Left colon (tissue), 2 donors: ENCODE measurements around the gene RGS3. TPM values are rescaled to one million over a fixed set of nuclear protein-coding genes. Genes with fewer than 3 reads are reported as not detected.
A peak's percentile ranks its signal among the peaks of the same experiment; 100 is the strongest.

Experiments used
- ATAC-seq: fragments of 200-7000 bp; cut with Tn5 transposase; one replicate; pipeline ENCODE4 v1.9.1; 2020; ENCODE audit warnings: mild to moderate bottlenecking, moderate library complexity
- DNase-seq, 2 donors: peaks; one replicate each; pipeline ENCODE4 v3.0.0-alpha.2; 2020
- intact Hi-C, 2 donors: fragments of 100-400 bp; cut with DNase I in 1 of 2; cut with micrococcal nuclease in 1 of 2; formaldehyde crosslinking; loops; one replicate each; pipeline versions ENCODE4 v1.11.2 to v1.14.0; 2022; cut with DNase I, micrococcal nuclease
- total RNA-seq, 2 donors: library from RNA; stranded (reverse); fragmentation: NEBNext Ultra II Directional; extraction: Animal tissue kit (Norgen Biotek cat#: 25700); gene quantifications; one replicate each; pipeline ENCODE4 v1.2.1, GENCODE V29; 2021
- donor health status: DM: no; HTN: no; CAD: no.
- donor health status: DM: yes; HTN: yes; CAD: no.

RGS3 gene
- total RNA-seq, 2 donors from 2014 or later = 59.6 to 74.8 TPM

DNA sequence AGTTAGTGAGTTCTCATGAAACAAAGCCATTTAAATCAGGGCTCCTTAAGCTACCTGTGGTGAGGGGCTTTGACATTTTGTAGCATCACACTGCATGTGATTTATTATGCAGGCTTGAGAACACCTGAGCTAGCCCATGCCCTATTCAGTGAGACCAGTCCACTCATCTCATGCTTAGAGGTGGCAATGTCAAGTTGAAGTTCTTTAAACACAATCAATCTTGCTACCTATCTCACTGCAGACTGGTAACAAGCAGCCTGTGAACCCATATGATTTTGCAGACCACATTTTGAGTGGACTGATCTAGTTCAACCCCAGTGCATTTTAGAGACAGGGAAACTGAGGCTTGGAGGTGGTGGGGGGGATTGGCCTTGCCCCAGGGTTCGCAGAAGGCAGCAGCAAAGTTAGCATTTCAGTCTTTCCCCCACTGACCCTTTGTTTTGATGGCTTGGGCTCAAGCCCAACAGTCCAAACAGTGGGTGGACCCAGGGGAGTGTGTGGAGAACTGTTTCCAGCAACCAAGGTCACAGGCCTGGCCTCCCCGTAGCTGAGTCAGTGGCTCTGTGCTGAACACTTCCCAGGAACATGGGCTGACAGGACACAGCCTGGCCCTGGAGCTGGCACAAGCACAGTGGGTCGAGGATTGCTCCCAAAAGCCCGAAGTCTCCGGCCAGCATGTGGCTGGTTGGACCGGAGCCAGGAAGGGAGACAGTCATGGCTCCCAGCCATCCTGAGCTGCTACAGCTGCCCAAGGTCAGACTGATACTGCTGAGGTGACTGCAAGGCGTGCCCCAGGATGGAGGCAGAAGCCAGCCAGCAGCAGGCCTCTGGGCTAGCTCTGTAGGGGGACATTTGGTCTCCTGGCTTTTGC is 95.3 kb downstream of the RGS3 start:
- intact Hi-C loops = no loop called here
- ATAC-seq = peak; percentile 59
- peak; percentile 59 for DNase-seq

DNA sequence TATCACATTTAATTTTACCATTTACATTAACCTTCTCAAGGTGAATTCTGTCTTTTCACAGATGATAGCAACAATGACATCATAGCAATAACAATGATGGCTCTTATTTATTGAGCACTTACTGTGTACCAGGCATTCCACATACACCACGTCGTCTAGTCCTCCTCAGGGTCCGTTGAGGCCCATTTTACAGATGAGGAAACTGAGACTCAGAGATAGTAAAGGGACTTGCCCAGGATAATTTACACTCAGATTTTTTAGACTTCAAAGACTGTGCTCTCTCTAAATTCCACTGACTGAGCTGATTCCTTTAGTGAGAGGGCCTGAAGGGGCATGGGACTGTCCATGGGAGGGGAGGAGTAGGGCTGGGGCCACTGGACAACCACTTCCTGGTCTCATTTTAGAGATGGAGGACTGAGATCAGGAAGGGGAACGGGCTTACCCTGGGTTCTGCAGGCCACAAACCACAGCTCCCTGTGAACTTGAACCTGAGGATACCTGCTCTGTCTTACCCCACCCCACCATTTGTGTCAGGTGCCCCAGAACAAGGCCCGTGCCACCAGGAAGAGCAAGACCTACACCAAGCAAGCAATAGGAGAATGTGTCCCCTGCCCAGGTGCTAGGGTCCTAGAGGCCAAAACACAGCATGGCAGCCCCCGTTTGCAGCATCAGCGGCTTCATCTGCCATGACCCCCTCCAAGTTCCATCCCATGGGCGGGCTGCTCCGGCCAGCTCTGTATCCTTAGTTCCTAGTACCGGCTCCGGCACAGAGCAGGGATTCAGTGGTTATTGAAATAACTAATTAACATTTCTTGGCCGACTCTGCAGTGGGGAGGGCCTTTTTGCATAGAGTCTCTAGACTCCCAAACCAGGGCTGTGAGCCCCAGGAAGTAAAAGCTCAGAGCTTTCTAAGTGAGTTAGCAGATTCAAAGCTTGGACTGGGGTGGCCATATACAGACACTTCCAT is 96.6 kb downstream of the RGS3 start:
- ATAC-seq = no peak
- DNase-seq = peak; percentile 2 to 13
- intact Hi-C loops = no loop called here

DNA sequence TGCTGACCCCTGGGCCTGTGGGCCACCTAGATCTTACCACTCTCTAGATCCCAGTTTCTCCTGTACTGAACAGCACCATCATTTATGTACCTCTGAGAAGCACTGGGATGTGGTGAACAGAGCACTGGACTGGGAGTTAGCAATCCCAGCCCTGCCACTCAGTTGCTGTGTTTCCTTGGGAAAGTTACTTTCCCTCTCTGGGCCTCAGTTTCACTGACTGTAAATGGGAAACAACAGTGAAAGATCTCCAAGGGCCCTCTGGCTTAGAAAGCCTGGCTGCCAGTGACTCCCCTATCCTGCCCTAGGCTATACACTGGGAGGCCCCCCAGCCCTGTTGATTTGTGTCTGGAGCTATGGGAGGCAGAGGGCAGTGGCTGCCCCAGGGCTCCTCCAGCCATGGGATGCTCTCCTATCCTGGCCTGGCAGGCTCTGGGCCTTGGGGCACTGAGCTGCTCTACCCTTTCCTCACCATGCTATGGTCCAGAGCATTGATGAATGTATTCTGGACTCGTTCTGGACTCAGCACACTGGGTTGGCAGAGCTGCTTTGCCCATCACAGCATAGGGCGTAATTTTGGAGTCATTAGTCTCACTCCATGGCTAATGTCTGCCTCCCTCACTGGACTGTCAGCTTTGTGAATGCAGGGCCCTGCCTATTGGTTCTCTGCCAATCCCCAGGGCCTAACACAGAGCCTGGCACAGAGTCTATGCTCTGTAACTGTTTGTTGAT is 99.3 kb downstream of the RGS3 start:
- peak; percentile 7 to 21 for DNase-seq
- ATAC-seq = no peak
- intact Hi-C loops = no loop called here

DNA sequence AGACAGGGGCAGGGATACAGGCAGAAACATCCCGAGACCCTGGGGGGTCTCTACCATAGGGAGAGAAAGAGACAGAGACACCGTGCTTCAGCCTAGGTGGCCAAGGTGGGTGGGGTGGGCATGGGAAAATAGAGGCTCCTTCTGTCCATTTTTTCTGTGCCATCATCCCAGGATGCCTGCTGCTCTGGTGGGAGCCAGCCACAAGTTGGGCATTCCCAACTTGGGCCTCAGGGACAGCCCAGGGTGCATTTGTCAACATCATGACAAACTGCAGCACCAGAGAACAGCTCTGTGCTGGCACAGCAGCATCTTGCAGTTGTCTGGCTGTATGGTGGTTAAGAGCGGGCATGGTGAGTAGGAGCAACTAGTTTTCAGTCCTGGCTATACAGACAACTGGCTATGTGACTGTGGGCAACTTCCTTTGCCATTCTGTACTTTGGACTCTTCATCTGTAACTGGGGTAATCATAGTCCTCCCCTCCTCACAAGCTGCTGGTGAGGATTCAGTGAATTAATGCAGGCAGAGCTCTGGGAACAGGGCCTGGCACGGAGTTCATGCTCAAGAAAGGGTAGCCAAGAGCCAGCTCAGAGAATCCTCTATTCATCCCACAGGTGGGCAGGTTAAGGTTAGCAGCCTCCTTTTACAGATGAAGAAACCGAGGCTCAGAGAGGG is 100.4 kb downstream of the RGS3 start:
- intact Hi-C loops = no loop called here
- DNase-seq (peak; percentile 21 to 31), ATAC-seq (peak; percentile 56)

DNA sequence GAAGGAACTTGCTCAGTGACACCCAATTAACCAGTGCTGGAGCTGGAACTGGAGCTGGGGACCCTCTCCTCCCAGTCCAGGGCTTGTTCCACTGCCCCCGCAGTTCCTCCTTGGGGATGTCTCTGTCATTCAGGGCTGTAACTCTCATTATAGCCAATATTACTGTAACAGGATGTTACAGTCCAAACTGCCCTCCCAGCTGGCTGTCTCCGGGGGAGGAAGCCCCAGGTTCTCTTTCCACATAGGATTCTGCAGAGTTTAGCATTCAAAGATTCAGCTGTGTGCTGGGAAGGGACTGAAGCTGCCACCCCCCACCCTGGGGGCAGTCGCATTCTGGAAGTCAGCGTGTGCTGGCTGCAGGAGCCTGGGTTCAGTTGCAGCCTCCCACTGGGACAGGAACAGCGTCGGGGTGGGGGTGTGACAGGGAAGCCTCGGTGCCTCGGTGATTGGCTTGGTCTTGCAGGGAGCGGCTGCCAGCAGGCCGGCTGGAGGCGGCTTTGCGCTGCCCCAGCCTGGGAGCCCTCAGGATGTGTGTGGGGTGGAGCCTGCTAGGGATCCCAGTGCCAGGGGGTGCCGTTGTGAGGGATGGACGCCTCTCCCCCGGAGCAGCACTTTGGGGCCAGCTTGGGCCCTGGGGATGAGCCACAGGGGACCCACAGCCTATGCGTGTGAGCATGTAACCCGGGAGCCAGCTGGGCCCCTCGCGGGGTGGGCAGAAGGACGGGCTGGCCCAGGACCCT is 101.1 kb downstream of the RGS3 start:
- ATAC-seq (peak; percentile 89), DNase-seq (peak; percentile 82 to 89)
- intact Hi-C loops = no loop called here

DNA sequence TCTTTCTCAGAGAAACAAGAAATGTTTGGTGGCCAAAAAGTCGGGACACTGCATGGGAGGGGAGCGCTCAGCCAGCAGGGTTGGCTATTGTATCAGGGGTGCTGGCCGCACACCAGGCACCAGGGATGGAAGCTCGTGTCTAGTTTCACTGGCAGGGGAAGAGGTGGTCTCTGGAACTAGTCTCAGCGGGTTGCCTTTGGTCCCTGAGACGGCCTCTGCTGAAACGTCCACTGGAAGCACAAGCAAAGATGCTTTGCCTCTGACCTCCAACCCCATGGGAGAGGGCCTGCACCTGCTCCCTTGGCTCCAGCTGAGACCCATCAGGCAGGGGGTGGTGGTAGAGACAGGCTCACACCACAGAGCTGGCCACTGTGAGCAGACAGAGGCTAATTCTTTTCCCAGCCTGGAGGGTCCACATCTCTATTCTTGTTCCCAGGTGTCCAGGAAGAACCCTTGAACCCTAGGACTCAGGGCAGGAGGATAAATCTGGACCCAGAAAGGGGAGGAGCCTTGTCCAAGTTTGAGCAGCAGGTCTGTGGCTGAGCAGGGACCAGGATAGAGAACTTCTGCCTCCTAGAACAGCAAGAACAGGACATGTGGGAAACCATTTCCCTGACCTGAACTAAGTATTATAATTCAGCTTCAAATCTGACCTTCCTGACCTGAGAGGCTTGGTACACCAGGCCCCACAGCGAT is 102.6 kb downstream of the RGS3 start:
- DNase-seq = peak in 1 of 2 donors; percentile 23
- ATAC-seq = no peak
- intact Hi-C loops = no loop called here

DNA sequence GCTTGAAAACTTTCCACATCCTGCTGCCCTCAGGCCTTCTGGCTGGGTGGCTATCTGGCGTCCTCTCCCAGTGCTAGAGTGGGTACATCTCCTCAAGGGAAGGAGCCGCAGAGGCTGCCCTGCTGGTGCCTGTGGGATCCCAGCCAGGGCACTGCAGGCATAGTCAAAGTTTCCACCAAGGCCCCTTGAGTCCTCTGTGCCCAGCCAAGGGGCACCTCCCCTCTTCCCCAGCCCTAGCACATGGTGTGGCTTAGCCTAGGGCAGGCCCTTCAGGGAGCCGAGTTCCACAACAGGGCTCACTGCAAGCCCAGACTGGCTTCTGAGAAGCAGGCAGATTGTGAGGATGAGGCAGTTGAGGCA is 103.2 kb downstream of the RGS3 start:
- peak in 1 of 2 donors; percentile 23 for DNase-seq
- intact Hi-C loops = no loop called here
- no peak for ATAC-seq

DNA sequence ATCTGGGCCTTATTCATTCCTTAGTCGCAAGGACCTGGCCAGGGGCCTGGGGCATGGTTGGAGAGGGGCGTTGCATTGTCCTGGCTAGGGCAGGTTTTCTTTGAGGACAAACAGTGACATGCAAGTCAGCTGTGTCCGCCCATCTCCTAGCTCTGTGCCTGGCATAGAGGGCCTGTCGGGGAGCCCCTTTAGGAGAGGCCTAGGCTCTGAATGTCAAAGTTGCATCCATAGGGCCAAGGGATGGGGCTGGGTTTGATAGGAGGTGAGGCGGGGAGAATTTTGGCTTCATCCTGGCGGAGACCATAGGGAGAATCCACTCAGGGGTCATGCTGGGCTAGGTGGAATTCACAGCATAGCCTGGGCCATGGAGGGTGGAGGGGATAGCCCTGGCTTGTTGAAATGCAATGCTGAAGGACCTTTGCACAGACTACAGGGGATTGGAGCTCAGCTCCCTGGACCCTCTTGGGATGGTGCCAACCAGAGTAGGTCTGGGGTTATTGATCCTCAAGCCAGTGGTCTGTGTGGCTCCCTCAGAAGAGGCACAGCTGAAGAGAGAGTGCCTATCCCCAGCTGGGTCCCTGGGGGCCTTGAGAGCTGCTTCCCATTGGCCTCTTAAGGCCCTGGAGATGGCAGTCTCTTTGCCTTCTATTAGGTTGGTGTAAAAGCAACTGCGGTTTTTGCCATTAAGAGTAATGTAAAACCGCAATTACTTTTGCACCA is 104.0 kb downstream of the RGS3 start:
- intact Hi-C loops = no loop called here
- no peak for ATAC-seq
- peak; percentile 6 to 20 for DNase-seq

DNA sequence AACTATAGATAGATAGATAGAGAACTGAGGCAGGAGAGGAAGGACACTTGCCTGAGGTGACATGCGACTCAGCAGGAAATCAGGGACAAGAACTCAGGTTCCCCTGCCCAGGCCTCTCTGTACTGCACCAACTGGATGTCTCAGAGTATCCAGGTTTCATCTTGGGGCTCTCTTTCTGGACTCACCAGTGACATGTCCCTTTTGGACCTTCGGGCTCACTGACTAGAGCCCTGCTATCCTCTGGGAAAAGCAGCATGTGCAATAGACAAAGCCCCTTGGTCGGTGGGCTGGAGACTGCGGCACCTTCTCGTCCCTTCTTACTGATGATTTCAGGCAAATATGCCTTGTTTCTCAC is 104.5 kb downstream of the RGS3 start:
- DNase-seq (peak; percentile 2 to 6), ATAC-seq (no peak)
- intact Hi-C loops = no loop called here

DNA sequence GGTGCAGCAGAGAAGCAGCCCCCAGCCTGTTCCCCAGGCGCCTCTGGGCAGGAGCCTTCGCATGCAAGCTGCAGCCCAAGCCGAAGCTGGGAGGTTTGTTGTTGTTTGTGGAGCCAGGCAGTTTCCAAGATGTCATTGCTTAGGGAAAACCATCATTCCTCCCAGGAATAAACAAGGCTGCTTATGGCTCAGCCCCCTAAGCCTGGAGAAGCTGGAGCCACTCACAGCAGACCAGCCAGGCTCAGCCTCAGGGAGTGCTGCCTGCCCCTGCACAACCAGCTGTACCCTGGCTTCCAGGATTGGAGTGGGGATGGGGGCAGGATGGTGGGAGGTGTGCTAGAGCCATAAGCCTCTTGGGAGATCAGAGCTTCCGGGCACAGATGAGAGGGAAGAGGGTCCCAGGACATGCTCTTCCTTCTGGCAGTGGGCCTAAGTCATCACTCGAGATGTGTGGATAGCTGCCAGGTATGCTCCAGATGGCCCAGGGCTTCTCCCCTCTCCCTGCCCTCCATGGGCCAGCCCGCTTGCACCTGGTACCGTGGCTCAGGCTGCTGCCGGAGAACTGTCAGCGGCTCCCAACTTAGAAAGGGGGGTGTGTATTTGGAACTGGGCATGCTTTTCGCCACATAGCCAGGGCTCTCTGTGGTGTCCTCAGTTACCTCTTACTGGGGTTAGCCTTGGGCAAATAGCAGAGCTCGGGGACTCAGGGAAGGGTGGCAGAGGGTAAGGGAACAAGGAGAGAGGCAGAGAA is 105.2 kb downstream of the RGS3 start:
- DNase-seq (peak; percentile 7 to 22), ATAC-seq (no peak)
- intact Hi-C loops = no loop called here

DNA sequence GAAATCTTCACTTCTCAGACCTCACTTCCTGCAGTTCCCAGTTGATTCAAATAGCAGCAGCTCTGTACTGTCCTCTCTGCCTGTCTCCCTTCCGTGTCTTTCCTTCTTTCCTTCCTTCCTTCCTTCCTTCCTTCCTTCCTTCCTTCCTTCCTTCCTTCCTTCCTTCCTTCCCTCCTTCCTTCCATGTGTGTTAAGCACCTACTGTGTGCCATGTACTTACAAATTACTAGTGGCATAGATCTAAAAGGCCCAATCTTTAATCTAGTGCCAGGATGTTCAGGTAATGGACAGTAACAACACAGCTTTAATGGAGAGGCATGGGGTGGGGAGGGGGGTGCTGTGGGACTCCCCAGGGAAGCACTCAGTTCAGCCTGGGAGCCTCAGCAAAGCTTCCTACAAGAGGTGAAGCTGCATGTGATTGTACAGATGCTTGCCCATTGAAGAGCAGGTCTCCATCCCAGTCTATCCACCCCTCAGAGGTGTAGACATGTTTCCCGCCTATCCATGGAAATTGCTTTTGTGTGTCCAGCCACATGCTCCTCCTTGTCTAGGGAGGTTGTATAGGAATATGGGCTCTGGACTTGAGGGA is 106.0 kb downstream of the RGS3 start:
- intact Hi-C loops = no loop called here
- ATAC-seq = no peak
- DNase-seq = peak; percentile 0 to 11

DNA sequence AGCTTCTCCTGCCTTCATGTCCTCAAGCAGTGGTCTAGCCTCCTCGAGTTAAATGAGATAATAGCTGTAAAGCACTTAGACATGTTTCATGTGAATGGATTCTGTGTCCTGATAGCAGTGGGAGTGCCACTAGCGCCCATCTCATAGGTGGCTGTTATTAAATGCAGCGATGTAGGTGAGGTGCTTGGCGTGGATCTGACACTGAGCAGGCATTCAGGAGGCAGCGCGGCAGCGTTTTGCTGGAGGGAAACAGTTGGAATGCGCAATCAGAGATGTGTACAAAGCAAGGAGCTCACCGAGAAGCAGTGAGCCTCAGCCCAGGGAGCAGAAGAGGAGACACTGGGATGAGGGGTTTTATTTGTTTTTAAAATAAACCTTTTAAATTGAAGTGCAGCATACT is 106.6 kb downstream of the RGS3 start:
- peak; percentile 2 to 21 for DNase-seq
- intact Hi-C loops = no loop called here
- no peak for ATAC-seq

DNA sequence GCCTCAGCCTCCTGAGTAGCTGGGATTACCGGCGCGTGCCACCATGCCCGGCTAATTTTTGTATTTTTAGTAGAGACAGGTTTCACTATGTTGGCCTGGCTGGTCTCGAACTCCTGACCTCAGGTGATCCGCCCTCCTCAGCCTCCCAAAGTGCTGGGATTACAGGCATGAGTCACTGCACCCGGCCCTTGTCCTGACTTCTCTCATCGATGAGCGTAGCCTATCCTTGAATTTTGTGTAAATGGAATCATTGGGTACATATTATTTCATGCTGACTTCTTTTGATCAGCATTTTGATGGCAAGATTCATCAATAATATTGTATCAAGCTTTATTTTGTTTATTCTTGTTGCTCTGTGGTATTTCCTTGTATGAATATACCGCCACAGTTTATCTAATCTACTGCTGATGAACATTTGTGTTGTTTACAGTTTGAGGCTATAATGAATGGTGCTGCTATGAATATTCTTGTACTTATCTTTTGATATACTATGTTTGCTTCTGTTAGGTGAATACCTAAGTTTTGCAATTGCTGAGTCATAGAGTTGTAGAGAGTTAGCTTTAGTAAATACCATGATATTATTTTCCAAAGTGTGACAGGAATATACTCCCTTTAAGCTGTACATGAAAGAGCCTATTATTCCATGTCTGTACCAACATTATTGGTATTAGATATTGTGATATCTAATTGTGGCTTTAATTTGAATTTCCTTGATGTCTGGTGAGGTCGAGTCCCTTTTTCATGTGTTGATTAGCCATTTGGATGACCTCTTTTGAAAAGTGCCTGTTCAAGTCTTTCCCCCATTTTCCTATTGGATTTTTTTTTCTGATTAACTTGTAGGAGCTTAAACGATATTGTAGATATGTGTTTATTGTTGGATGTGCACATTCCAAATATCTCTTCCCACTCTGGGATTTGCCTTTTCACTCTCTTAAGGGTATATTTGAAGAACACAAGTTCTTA is 107.5 kb downstream of the RGS3 start:
- ATAC-seq = no peak
- peak; percentile 0 to 2 for DNase-seq
- intact Hi-C loops = no loop called here

DNA sequence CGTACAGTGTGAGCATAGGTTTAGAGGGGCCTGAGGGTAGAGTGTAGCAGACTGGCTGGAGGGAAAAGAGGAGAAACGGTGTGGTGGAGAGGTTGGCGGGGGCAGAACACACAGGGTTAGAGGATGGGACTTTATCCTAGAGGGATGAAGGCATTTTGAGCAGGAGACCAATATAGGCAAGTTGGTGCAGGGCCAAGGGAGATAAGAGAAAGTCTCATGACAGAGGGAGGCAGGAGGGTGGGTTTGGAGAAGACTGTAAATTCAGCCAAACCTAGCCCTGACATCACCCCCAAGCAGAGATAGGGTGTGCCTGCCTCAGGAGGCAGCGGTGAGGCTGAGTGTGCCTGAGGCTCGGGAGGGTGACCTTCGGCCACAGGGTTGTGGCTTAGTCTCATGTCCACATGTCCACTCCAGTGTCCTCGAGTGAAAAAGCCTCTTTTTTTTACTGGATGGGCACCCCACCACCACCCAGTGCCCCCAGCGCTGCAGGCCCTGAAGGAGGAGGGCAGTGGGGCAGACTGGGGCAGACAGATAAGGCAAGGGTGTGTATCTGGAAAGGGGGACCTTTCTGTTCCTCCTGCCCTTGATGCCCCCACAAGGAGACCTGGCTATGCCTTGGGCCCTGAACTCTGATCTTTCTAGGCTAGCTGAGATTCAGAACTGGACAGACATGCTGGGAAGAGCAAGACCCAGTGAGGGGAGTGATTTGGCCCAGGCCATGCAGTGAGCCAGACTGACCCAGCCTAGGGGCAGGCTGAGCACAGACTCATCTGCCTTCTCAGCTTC is 108.7 kb downstream of the RGS3 start:
- ATAC-seq (peak; percentile 39), DNase-seq (peak; percentile 3 to 19)
- intact Hi-C loops = no loop called here
